Kidney (tissue), 14 donors: Measurements from ENCODE around the gene TXNDC11. TPM values are rescaled to one million over a fixed set of nuclear protein-coding genes. Genes with fewer than 3 reads are reported as not detected.

Experiments
- DNase-seq, 5 donors: peaks; one replicate each; pipeline ENCODE4 v3.0.0-alpha.2; 2013 to 2020
- FAIRE-seq: peaks from 2 replicates; lab custom pipeline; 2012; peaks lifted over from hg19 to GRCh38; lab: Jason Lieb, UNC
- H3K27ac ChIP-seq, 2 donors: one replicate each; pipeline ENCODE4 v1.7.0; 2013; ENCODE audit warnings: low read depth in 2 of 2, low read length in 2 of 2, inconsistent platforms in 1 of 2
- H3K27me3 ChIP-seq: one replicate; pipeline ENCODE4 v1.7.1; 2013; ENCODE audit warnings: low read length, inconsistent platforms; ENCODE audit not compliant: control insufficient read depth, insufficient read depth
- H3K36me3 ChIP-seq, 3 donors: one replicate each; pipeline versions ENCODE4 v1.7.0 to v1.7.1; 2013; ENCODE audit warnings: low read length in 3 of 3, control low read depth in 1 of 3, inconsistent platforms in 1 of 3; ENCODE audit not compliant: insufficient read depth in 3 of 3, control insufficient read depth in 2 of 3
- H3K4me1 ChIP-seq, 3 donors: one replicate each; pipeline versions ENCODE4 v1.7.0 to v1.7.1; 2013; ENCODE audit warnings: low read length in 3 of 3, inconsistent platforms in 1 of 3, low read depth in 1 of 3; ENCODE audit not compliant: control insufficient read depth in 2 of 3, insufficient read depth in 2 of 3
- H3K4me3 ChIP-seq, 3 donors: one replicate each; pipeline versions ENCODE4 v1.7.0 to v1.8.1; 2013; ENCODE audit warnings: low read length in 3 of 3, control low read depth in 1 of 3, inconsistent platforms in 1 of 3
- H3K9ac ChIP-seq, 3 donors: one replicate each; pipeline versions ENCODE4 v1.7.0 to v1.7.1; 2013; ENCODE audit warnings: low read length in 3 of 3, control low read depth in 1 of 3, inconsistent platforms in 1 of 3
- H3K9me3 ChIP-seq, 3 donors: one replicate each; pipeline versions ENCODE4 v1.7.0 to v1.7.1; 2013; ENCODE audit warnings: low read length in 3 of 3, control low read depth in 1 of 3, inconsistent platforms in 1 of 3; ENCODE audit not compliant: control insufficient read depth in 2 of 3, insufficient read depth in 1 of 3
- intact Hi-C: fragments of 100-400 bp; cut with DNase I; formaldehyde crosslinking; loops from one replicate; pipeline ENCODE4 v1.11.1; 2022
- polyA plus RNA-seq: library from polyadenylated mRNA; stranded (reverse); fragments of 350-450 nt; fragmentation: Illumina TruSeq; extraction: RNeasy Lipid Tissue Mini Kit (QIAGEN cat#74804); gene quantifications from one replicate; pipeline ENCODE4 v1.2.3, GENCODE V29; 2014; ENCODE audit warnings: low read depth, low replicate concordance; ENCODE audit not compliant: insufficient read depth
- total RNA-seq: library from RNA; stranded (reverse); fragmentation: NEBNext Ultra II Directional; extraction: Animal tissue kit (Norgen Biotek cat#: 25700); gene quantifications from one replicate; pipeline ENCODE4 v1.2.1, GENCODE V29; 2021
- TF ChIP-seq, protein P1 (sequence below): IDR thresholded peaks from 3 replicates; pipeline ENCODE4 v1.5.1; 2012; ENCODE audit warnings: mild to moderate bottlenecking, moderate library complexity, borderline replicate concordance; ENCODE audit not compliant: insufficient read depth; ENCODE audit errors: extremely low read depth
- donor health status: control.
- donor health status: control.
- donor health status: control.
- donor health status: control.
- donor health status: control.
- donor health status: DM: yes; HTN: yes; CAD: no.
- donor health status: Normal renal cell carcinoma (clear cell type).

Gene TXNDC11
- total and polyA plus RNA-seq, 2 donors from 2014 or later, result 60.8 to 70.9 TPM

DNA sequence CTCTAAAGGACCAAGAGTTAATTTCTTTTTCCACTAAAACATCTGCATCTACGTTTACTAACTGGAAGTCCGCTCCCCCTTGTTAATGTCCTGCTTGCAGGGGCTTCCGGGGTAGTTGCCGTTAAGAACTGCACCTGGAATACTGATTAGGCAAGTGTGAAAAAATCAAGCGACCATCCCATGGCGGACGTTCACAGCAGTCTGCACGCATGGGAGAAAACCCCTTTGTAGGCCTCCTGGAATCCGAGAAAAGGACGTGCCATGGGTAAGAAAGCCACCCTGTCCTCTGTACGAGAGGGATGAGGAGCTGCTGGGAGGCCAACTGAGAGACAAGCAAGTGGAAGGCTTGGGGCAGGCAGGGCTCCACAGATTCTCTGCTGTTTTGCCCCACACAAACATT lies 59.5 kb downstream of the TXNDC11 start:
- intact Hi-C loops, result no loop called here
- peaks cover 0 to 67% (median 42%) of the 10 kb centered on the region in 3 donors for H3K36me3 ChIP-seq
- no peaks in the 10 kb centered on the region for H3K27me3 ChIP-seq
- no peak overlapping the region for H3K9ac ChIP-seq
- H3K4me1 ChIP-seq, result peaks cover 0 to 6% (median 5%) of the 10 kb centered on the region in 3 donors
- no peak overlapping the region for H3K27ac ChIP-seq
- no peaks in the 10 kb centered on the region for H3K9me3 ChIP-seq
- no peak overlapping the region for H3K4me3 ChIP-seq
- TF ChIP-seq, protein P1, sequence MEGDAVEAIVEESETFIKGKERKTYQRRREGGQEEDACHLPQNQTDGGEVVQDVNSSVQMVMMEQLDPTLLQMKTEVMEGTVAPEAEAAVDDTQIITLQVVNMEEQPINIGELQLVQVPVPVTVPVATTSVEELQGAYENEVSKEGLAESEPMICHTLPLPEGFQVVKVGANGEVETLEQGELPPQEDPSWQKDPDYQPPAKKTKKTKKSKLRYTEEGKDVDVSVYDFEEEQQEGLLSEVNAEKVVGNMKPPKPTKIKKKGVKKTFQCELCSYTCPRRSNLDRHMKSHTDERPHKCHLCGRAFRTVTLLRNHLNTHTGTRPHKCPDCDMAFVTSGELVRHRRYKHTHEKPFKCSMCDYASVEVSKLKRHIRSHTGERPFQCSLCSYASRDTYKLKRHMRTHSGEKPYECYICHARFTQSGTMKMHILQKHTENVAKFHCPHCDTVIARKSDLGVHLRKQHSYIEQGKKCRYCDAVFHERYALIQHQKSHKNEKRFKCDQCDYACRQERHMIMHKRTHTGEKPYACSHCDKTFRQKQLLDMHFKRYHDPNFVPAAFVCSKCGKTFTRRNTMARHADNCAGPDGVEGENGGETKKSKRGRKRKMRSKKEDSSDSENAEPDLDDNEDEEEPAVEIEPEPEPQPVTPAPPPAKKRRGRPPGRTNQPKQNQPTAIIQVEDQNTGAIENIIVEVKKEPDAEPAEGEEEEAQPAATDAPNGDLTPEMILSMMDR, result no peak
- no peak for FAIRE-seq
- peak in 1 of 5 donors; percentile 27 for DNase-seq

DNA sequence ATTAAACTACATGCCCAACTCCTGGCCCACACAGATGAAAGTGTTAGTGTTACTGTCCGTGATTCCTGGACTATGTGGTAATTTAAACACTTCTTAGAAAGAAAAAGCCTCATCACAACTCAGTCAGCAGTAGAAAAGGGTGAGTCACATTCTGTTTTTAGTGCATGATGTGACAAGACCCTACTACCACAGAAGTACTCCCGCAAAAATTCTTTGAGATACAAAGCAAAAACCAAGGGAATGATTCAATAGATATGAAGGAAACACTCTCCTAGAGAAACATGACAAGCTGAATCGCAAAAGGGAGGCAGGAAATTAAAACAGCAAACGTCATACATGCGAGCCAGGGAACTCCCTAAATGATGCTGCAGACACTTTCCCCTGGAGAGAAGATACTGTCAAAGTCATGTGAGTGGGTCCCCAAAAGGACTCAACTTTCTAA lies 60.0 kb downstream of the TXNDC11 start:
- Histone ChIP-seq H3K4me1 (peaks cover 0 to 10% (median 10%) of the 10 kb centered on the region in 3 donors), H3K4me3 (no peak overlapping the region), H3K9ac (no peak overlapping the region), H3K9me3 (no peaks in the 10 kb centered on the region), H3K27ac (no peak overlapping the region), H3K27me3 (no peaks in the 10 kb centered on the region), H3K36me3 (peaks cover 0 to 62% (median 37%) of the 10 kb centered on the region in 3 donors)
- DNase-seq, result no peak
- FAIRE-seq, result no peak
- TF ChIP-seq, protein P1, result no peak
- intact Hi-C loops, result no loop called here

DNA sequence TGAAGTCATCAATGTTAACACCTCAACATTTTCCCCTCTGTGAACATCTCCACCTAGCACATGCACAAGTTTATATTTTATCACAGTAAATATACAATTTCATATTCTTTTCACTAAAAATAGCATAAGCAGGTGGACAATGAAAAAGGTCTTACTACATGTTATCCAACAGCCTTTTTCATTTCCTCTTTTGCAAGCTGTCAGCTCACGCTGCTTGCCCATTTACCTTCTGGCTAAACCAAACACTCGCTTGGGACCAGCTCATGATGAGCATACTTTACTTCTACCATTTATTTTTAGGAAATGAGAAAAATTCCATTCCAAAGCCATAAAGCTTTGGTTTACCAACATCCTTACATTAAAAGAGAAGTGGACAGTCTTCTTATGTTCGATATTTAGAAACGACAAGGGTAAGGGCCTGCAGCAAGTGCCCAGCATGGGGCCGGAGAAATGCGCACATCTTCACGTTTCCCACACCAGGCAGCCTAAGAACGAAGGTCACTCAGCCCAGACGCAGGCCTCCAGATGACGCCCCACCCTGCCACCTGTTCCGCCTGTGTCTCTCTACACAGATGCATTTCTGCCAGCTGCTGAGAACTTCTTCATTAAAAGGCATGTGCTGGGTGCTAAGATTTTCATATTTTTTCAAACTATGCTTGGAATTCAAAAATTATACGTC lies 60.5 kb downstream of the TXNDC11 start:
- intact Hi-C loops, result no loop called here
- TF ChIP-seq, protein P1, result no peak
- DNase-seq (no peak), FAIRE-seq (no peak)
- H3K4me1 ChIP-seq, result peaks cover 0 to 16% (median 15%) of the 10 kb centered on the region in 3 donors
- peaks cover 0 to 61% (median 32%) of the 10 kb centered on the region in 3 donors for H3K36me3 ChIP-seq
- H3K4me3 ChIP-seq, result no peak overlapping the region
- no peaks in the 10 kb centered on the region for H3K27me3 ChIP-seq
- no peak overlapping the region for H3K9ac ChIP-seq
- H3K9me3 ChIP-seq, result no peaks in the 10 kb centered on the region
- H3K27ac ChIP-seq, result no peak overlapping the region
